Adrenal gland (tissue), 5 donors: ENCODE measurements around the gene SLC26A1.

Source experiments
- CTCF ChIP-seq, 6 experiments: fragments of 450-650 bp in 4 of 6; fragments of 200-600 bp in 2 of 6; sonication (generic) in 1 of 6; IDR thresholded peaks; 1 replicate in 5 of 6; 2 replicates in 1 of 6; pipeline versions ENCODE4 v1.5.1 to v1.8.0; 2016 to 2021; ENCODE audit warnings: antibody characterized with exemption in 6 of 6, mild to moderate bottlenecking in 2 of 6, moderate library complexity in 1 of 6
- POLR2A ChIP-seq, 2 donors: fragments of 450-650 bp; IDR thresholded peaks; one replicate each; pipeline ENCODE4 v1.6.1; 2017; ENCODE audit warnings: antibody characterized with exemption in 2 of 2, mild to moderate bottlenecking in 2 of 2, moderate library complexity in 1 of 2
- donor health status: DM: no; HTN: no; CAD: no.

DNA sequence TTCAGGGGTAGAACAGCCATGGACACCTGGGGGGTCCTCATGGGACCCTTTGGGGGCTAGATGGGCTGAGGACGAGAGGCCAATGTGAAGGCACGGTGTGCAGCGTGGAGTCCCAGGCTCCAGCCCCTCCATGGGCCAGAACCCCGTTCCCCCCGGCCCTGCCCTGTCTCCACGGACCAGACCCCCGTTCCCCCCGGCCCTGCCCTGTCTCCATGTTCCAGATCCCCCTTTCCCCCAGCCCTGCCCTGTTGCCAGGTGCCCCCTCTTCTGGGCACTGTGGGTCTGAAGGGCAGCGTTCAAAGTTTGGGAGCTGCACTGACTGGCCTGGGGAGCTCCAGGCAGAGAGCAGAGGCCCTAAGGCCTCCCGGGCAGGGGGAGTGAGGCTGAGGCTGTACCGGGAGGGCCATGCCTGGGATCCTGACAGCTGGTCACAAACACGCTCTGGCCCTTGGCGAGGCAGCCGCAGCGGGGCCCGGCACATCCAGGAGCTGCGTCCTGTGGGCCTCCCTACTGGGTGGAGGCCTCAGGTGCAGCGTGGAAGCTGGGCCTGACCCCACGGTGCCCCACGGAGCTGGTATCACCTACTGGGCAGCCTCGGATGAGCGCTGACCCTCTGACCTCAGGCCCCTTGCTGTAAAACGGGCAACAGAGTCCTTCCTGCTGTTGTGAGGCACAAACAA is 28.7 kb downstream of the SLC26A1 start:
- TF ChIP-seq CTCF (IDR thresholded peaks at IDR 0.05) (no peak), POLR2A (IDR thresholded peaks at IDR 0.05) (no peak)
